Loucy (cell line): Measurements from ENCODE around the gene CRADD.

Source experiments
- H2AFZ ChIP-seq: fragments of 200-600 bp; sonication (generic); 2 replicates; pipeline ENCODE4 v1.6.0; 2016; ENCODE audit warnings: antibody characterized with exemption, mild to moderate bottlenecking, low read length, moderate library complexity
- H3F3A ChIP-seq: fragments of 200-600 bp; 2 replicates; pipeline ENCODE4 v1.6.0; 2016; ENCODE audit warnings: antibody characterized with exemption, low read depth, mild to moderate bottlenecking
- H3K27me3 ChIP-seq: fragments of 200-600 bp; sonication (generic); 2 replicates; pipeline ENCODE4 v1.6.1; 2014; ENCODE audit warnings: low read length, mild to moderate bottlenecking; ENCODE audit not compliant: insufficient read depth, poor library complexity, severe bottlenecking
- H3K36me3 ChIP-seq: fragments of 200-600 bp; sonication (generic); 2 replicates; pipeline ENCODE4 v1.6.1; 2016; ENCODE audit warnings: low read length; ENCODE audit not compliant: insufficient read depth
- H3K4me1 ChIP-seq: fragments of 200-600 bp; sonication (generic); 2 replicates; pipeline ENCODE4 v1.5.1; 2014; ENCODE audit warnings: low read length, mild to moderate bottlenecking; ENCODE audit not compliant: insufficient read depth, poor library complexity, severe bottlenecking
- H3K4me2 ChIP-seq: fragments of 200-600 bp; sonication (generic); 2 replicates; pipeline ENCODE4 v1.6.0; 2014; ENCODE audit warnings: antibody characterized with exemption, low read length, low read depth, mild to moderate bottlenecking; ENCODE audit not compliant: poor library complexity, severe bottlenecking
- H3K4me3 ChIP-seq: fragments of 200-600 bp; sonication (generic); 2 replicates; pipeline ENCODE4 v1.5.1; 2014; ENCODE audit warnings: low read length, mild to moderate bottlenecking, mixed read lengths; ENCODE audit not compliant: poor library complexity, severe bottlenecking
- H3K79me2 ChIP-seq: fragments of 200-600 bp; sonication (generic); 2 replicates; pipeline ENCODE4 v1.6.1; 2014; ENCODE audit warnings: low read length; ENCODE audit not compliant: insufficient read depth
- H3K9ac ChIP-seq: fragments of 200-600 bp; sonication (generic); 2 replicates; pipeline ENCODE4 v1.6.0; 2014; ENCODE audit warnings: mild to moderate bottlenecking, low read depth, low read length, moderate library complexity; ENCODE audit not compliant: poor library complexity, severe bottlenecking
- H3K9me2 ChIP-seq: fragments of 200-600 bp; sonication (generic); replicated peaks from 2 replicates; pipeline ENCODE4 v1.6.1; 2016; ENCODE audit warnings: low read depth, low read length, mixed read lengths
- H3K9me3 ChIP-seq: fragments of 200-600 bp; sonication (generic); 2 replicates; pipeline ENCODE4 v1.6.1; 2014; ENCODE audit warnings: mild to moderate bottlenecking, antibody characterized with exemption, low read length, low read depth; ENCODE audit not compliant: insufficient read depth
- H4K20me1 ChIP-seq: fragments of 200-600 bp; sonication (generic); 2 replicates; pipeline ENCODE4 v1.6.0; 2014; ENCODE audit warnings: antibody characterized with exemption, low read length, mild to moderate bottlenecking; ENCODE audit not compliant: insufficient read depth, poor library complexity, severe bottlenecking
- EZH2phosphoT487 ChIP-seq: fragments of 200-600 bp; IDR thresholded peaks from 2 replicates; pipeline ENCODE4 v1.6.1; 2018; ENCODE audit warnings: antibody characterized with exemption, mild to moderate bottlenecking, moderate library complexity, borderline replicate concordance
- TF ChIP-seq, protein P1 (sequence below): fragments of 200-600 bp; sonication (generic); conservative IDR thresholded peaks from 2 replicates; pipeline ENCODE4 v1.5.1; 2014; ENCODE audit warnings: mild to moderate bottlenecking, antibody characterized with exemption, low read length

CRADD gene

GRCh38 chr12:93743999-93744689, 67.0 kb downstream of the CRADD start:
- H2AFZ ChIP-seq, result no peak overlapping the region
- H3K27me3 ChIP-seq, result no peaks in the 10 kb centered on the region
- no peaks in the 10 kb centered on the region for H4K20me1 ChIP-seq
- TF ChIP-seq, protein P1, sequence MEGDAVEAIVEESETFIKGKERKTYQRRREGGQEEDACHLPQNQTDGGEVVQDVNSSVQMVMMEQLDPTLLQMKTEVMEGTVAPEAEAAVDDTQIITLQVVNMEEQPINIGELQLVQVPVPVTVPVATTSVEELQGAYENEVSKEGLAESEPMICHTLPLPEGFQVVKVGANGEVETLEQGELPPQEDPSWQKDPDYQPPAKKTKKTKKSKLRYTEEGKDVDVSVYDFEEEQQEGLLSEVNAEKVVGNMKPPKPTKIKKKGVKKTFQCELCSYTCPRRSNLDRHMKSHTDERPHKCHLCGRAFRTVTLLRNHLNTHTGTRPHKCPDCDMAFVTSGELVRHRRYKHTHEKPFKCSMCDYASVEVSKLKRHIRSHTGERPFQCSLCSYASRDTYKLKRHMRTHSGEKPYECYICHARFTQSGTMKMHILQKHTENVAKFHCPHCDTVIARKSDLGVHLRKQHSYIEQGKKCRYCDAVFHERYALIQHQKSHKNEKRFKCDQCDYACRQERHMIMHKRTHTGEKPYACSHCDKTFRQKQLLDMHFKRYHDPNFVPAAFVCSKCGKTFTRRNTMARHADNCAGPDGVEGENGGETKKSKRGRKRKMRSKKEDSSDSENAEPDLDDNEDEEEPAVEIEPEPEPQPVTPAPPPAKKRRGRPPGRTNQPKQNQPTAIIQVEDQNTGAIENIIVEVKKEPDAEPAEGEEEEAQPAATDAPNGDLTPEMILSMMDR, result no peak
- no peak for TF ChIP-seq EZH2phosphoT487
- no peaks in the 10 kb centered on the region for H3K36me3 ChIP-seq
- H3K79me2 ChIP-seq, result no peaks in the 10 kb centered on the region
- H3F3A ChIP-seq, result no peaks in the 10 kb centered on the region
- no peak overlapping the region for H3K9ac ChIP-seq
- no peaks in the 10 kb centered on the region for H3K9me2 ChIP-seq
- H3K4me1 ChIP-seq, result peaks cover 21% of the 10 kb centered on the region
- H3K4me2 ChIP-seq, result no peak overlapping the region
- no peak overlapping the region for H3K4me3 ChIP-seq
- no peaks in the 10 kb centered on the region for H3K9me3 ChIP-seq

GRCh38 chr12:93745286-93745685, 68.1 kb downstream of the CRADD start:
- TF ChIP-seq, protein P1, result no peak
- no peak for TF ChIP-seq EZH2phosphoT487
- peaks cover 21% of the 10 kb centered on the region for H3K4me1 ChIP-seq
- H3K9ac ChIP-seq, result no peak overlapping the region
- H3K4me2 ChIP-seq, result no peak overlapping the region
- H3K4me3 ChIP-seq, result no peak overlapping the region
- H3K79me2 ChIP-seq, result no peaks in the 10 kb centered on the region
- no peaks in the 10 kb centered on the region for H3K9me2 ChIP-seq
- H3K9me3 ChIP-seq, result no peaks in the 10 kb centered on the region
- no peaks in the 10 kb centered on the region for H3F3A ChIP-seq
- H2AFZ ChIP-seq, result no peak overlapping the region
- H3K27me3 ChIP-seq, result no peaks in the 10 kb centered on the region
- H3K36me3 ChIP-seq, result no peaks in the 10 kb centered on the region
- H4K20me1 ChIP-seq, result no peaks in the 10 kb centered on the region

- Histone ChIP-seq H3K27me3 (no peaks in the 10 kb centered on the region), H3K4me2 (no peak overlapping the region), H3K36me3 (no peaks in the 10 kb centered on the region), H4K20me1 (no peaks in the 10 kb centered on the region), H2AFZ (no peak overlapping the region), H3K9me3 (no peaks in the 10 kb centered on the region), H3K9me2 (no peaks in the 10 kb centered on the region), H3K79me2 (no peaks in the 10 kb centered on the region), H3K9ac (no peak overlapping the region), H3F3A (no peaks in the 10 kb centered on the region), H3K4me3 (no peak overlapping the region), H3K4me1 (peaks cover 13% of the 10 kb centered on the region)
- TF ChIP-seq, protein P1, result no peak
- no peak for TF ChIP-seq EZH2phosphoT487
Observed at GRCh38 chr12:93746572-93747168, 69.5 kb downstream of the CRADD start.
